Loucy (cell line): ENCODE data around the gene LAMA5.

ENCODE experiments used
- EZH2phosphoT487 ChIP-seq: fragments of 200-600 bp; IDR thresholded peaks from 2 replicates; pipeline ENCODE4 v1.6.1; 2018; ENCODE audit warnings: antibody characterized with exemption, mild to moderate bottlenecking, moderate library complexity, borderline replicate concordance
- TF ChIP-seq, protein P1 (sequence below): fragments of 200-600 bp; sonication (generic); conservative IDR thresholded peaks from 2 replicates; pipeline ENCODE4 v1.5.1; 2014; ENCODE audit warnings: mild to moderate bottlenecking, antibody characterized with exemption, low read length

DNA sequence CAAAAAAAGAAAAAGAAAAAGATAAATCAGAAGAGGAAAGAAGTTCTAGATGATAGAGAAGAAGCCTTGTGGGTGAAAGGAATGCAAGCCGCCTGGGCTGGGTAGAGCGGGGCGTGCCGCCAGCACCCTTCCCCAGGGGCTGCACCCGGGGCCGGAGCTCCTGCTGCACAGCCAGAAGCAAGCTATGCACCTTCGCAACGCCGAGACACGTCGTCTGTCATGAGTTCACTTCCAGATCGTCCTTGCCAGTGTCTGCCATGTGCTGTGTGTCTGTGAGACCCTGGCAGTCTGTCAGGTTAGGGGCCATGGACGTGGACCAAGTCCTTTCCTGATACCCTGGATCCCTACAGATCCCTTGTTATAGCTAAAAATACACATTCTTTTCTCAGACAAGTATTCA is 89.9 kb downstream of the LAMA5 start:
- TF ChIP-seq EZH2phosphoT487: no peak
- TF ChIP-seq, protein P1, sequence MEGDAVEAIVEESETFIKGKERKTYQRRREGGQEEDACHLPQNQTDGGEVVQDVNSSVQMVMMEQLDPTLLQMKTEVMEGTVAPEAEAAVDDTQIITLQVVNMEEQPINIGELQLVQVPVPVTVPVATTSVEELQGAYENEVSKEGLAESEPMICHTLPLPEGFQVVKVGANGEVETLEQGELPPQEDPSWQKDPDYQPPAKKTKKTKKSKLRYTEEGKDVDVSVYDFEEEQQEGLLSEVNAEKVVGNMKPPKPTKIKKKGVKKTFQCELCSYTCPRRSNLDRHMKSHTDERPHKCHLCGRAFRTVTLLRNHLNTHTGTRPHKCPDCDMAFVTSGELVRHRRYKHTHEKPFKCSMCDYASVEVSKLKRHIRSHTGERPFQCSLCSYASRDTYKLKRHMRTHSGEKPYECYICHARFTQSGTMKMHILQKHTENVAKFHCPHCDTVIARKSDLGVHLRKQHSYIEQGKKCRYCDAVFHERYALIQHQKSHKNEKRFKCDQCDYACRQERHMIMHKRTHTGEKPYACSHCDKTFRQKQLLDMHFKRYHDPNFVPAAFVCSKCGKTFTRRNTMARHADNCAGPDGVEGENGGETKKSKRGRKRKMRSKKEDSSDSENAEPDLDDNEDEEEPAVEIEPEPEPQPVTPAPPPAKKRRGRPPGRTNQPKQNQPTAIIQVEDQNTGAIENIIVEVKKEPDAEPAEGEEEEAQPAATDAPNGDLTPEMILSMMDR: no peak
